Stomach (tissue), 9 donors: ENCODE data around the gene KRT33B. TPM values are rescaled to one million over a fixed set of nuclear protein-coding genes. Genes with fewer than 3 reads are reported as not detected.

Experiments used
- DNase-seq, 2 donors: peaks; one replicate each; pipeline versions ENCODE4 v3.0.0 to v3.0.0-alpha.2; 2013 to 2019
- H3K27ac ChIP-seq, 5 donors: fragments of 200-600 bp in 4 of 5; sonication (generic) in 4 of 5; one replicate each; pipeline ENCODE4 v1.5.1; 2013 to 2019; ENCODE audit warnings: mild to moderate bottlenecking in 1 of 5, moderate library complexity in 1 of 5
- H3K27me3 ChIP-seq, 3 donors: fragments of 200-600 bp; sonication (generic); one replicate each; pipeline ENCODE4 v1.5.1; 2017 to 2019; ENCODE audit warnings: mixed run types in 1 of 3
- H3K36me3 ChIP-seq, 4 donors: fragments of 200-600 bp; sonication (generic); 1 replicate in 3 of 4; 2 replicates in 1 of 4; pipeline ENCODE4 v1.5.1; 2016 to 2019
- H3K4me1 ChIP-seq, 4 donors: fragments of 200-600 bp; sonication (generic); one replicate each; pipeline ENCODE4 v1.5.1; 2016 to 2019
- H3K4me3 ChIP-seq, 4 donors: fragments of 200-600 bp; sonication (generic) in 3 of 4; one replicate each; pipeline ENCODE4 v1.5.1; 2016 to 2019; ENCODE audit warnings: mild to moderate bottlenecking in 1 of 4
- H3K9me3 ChIP-seq, 4 donors: fragments of 200-600 bp; sonication (generic); one replicate each; pipeline ENCODE4 v1.5.1; 2016 to 2019
- CTCF ChIP-seq, 7 experiments: fragments of 450-650 bp in 4 of 7; fragments of 200-600 bp in 3 of 7; sonication (generic) in 3 of 7; IDR thresholded peaks; one replicate each; pipeline ENCODE4 v1.5.1; 2016 to 2019; ENCODE audit warnings: antibody characterized with exemption in 7 of 7, control low read depth in 2 of 7, mild to moderate bottlenecking in 1 of 7
- EP300 ChIP-seq: sonication (generic); formaldehyde crosslinking; IDR thresholded peaks from one replicate; pipeline ENCODE4 v1.6.1; 2017; ENCODE audit warnings: antibody characterized with exemption
- POLR2A ChIP-seq, 4 donors: fragments of 450-650 bp; IDR thresholded peaks; one replicate each; pipeline ENCODE4 v1.6.1; 2016; ENCODE audit warnings: antibody characterized with exemption in 4 of 4, control low read depth in 2 of 4, mild to moderate bottlenecking in 1 of 4, moderate library complexity in 1 of 4
- POLR2AphosphoS5 ChIP-seq, 3 donors: sonication (generic); formaldehyde crosslinking; IDR thresholded peaks; one replicate each; pipeline ENCODE4 v1.6.1; 2016; ENCODE audit warnings: antibody characterized with exemption in 3 of 3
- WGBS, 5 donors: extraction: QIAGEN DNeasy Blood & Tissue Kit in 3 of 5; methylation state at CpG; one replicate each; pipeline versions ENCODE4 v1.1.5 to v1.1.7; 2013 to 2018; 5-methylcytosine and 5-hydroxymethylcytosine counted together
- intact Hi-C: fragments of 100-400 bp; cut with DNase I; formaldehyde crosslinking; loops from one replicate; pipeline ENCODE4 v1.15.1; 2023; ENCODE audit warnings: low total_unique reads
- polyA plus RNA-seq, 3 donors: library from polyadenylated mRNA; stranded (reverse); fragments of 200-250 nt; gene quantifications; one replicate each; pipeline ENCODE4 v1.2.3, GENCODE V29; 2013
- total RNA-seq, 5 donors: library from RNA; depleted of rRNA; stranded (reverse); fragments of >200 nt; gene quantifications; one replicate each; pipeline versions ENCODE4 v1.1.0 to v1.2.3, GENCODE V29; 2014 to 2016
- donor health status: healthy with polysubstance abuse.
- donor health status: Bipolar disorder and iron deficiency.
- donor health status: healthy.

Gene KRT33B
- total and polyA plus RNA-seq, 8 donors = not detected

- intact Hi-C loops = no loop called here
- Histone ChIP-seq H3K4me3 (no peak overlapping the region), H3K27ac (no peak overlapping the region), H3K36me3 (no peaks in the 10 kb centered on the region), H3K9me3 (peaks cover 0 to 17% (median 10%) of the 10 kb centered on the region in 4 donors), H3K27me3 (no peaks in the 10 kb centered on the region), H3K4me1 (peaks cover 0 to 12% (median 6%) of the 10 kb centered on the region in 4 donors)
- DNase-seq = no peak
- TF ChIP-seq POLR2A (IDR thresholded peaks at IDR 0.05) (no peak), CTCF (IDR thresholded peaks at IDR 0.05) (no peak), POLR2AphosphoS5 (IDR thresholded peaks at IDR 0.05) (no peak), EP300 (no peak)
- 45 to 53% (median 47%) methylated on average over 3 of the region's 3 CpGs for WGBS, 5 donors
Observed at GRCh38 chr17:41340494-41340893, 29.1 kb downstream of the KRT33B start.

GRCh38 chr17:41339571-41340172, 29.9 kb downstream of the KRT33B start:
- Histone ChIP-seq H3K4me3 (no peak overlapping the region), H3K4me1 (peaks cover 0 to 12% (median 6%) of the 10 kb centered on the region in 4 donors), H3K9me3 (peaks cover 0 to 17% (median 10%) of the 10 kb centered on the region in 4 donors), H3K36me3 (no peaks in the 10 kb centered on the region), H3K27ac (no peak overlapping the region), H3K27me3 (no peaks in the 10 kb centered on the region)
- 49 to 74% (median 50%) methylated on average over 2 of the region's 2 CpGs for WGBS, 5 donors
- no peak for TF ChIP-seq EP300
- no peak for TF ChIP-seq CTCF (IDR thresholded peaks at IDR 0.05)
- no peak for TF ChIP-seq POLR2A (IDR thresholded peaks at IDR 0.05)
- no peak for TF ChIP-seq POLR2AphosphoS5 (IDR thresholded peaks at IDR 0.05)
- no peak for DNase-seq
- intact Hi-C loops = no loop called here

GRCh38 chr17:41338961-41339485, 30.6 kb downstream of the KRT33B start:
- H3K27ac ChIP-seq = no peak overlapping the region
- H3K4me3 ChIP-seq = no peak overlapping the region
- H3K9me3 ChIP-seq = peaks cover 0 to 17% (median 10%) of the 10 kb centered on the region in 4 donors
- intact Hi-C loops = no loop called here
- H3K27me3 ChIP-seq = no peaks in the 10 kb centered on the region
- peak in 1 of 2 donors; percentile 46 for DNase-seq
- TF ChIP-seq CTCF (IDR thresholded peaks at IDR 0.05) (no peak), POLR2AphosphoS5 (IDR thresholded peaks at IDR 0.05) (no peak), POLR2A (IDR thresholded peaks at IDR 0.05) (no peak), EP300 (no peak)
- no peaks in the 10 kb centered on the region for H3K36me3 ChIP-seq
- peaks cover 0 to 12% (median 6%) of the 10 kb centered on the region in 4 donors for H3K4me1 ChIP-seq
- 21 to 32% (median 25%) methylated on average over 5 of the region's 5 CpGs for WGBS, 5 donors

- Histone ChIP-seq H3K9me3 (no peaks in the 10 kb centered on the region), H3K4me3 (no peak overlapping the region), H3K27ac (no peak overlapping the region), H3K4me1 (peaks cover 0 to 12% (median 6%) of the 10 kb centered on the region in 4 donors), H3K27me3 (peaks cover 0 to 8% (median 0%) of the 10 kb centered on the region in 3 donors), H3K36me3 (no peaks in the 10 kb centered on the region)
- DNase-seq = no peak
- WGBS, 5 donors = 94 to 100% (median 97%) methylated on average over 1 of the region's 1 CpG
- intact Hi-C loops = no loop called here
- TF ChIP-seq CTCF (IDR thresholded peaks at IDR 0.05) (no peak), POLR2AphosphoS5 (IDR thresholded peaks at IDR 0.05) (no peak), EP300 (no peak), POLR2A (IDR thresholded peaks at IDR 0.05) (no peak)
Observed at GRCh38 chr17:41335747-41336146, 33.9 kb downstream of the KRT33B start.
